Measurements from ENCODE around the gene CLIC6. TPM values are rescaled to one million over a fixed set of nuclear protein-coding genes. Genes with fewer than 3 reads are reported as not detected.

CLIC6 gene
- total and polyA plus RNA-seq, 2 donors from 2014 or later: 2.1 to 10.1 TPM

- H3K9ac ChIP-seq (ENCODE audit: low read length in 3 of 3): no peak overlapping the region
- no peaks in the 10 kb centered on the region for H3K4me1 ChIP-seq (ENCODE audit: control insufficient read depth in 2 of 3, insufficient read depth in 2 of 3, low read depth in 1 of 3, low read length in 3 of 3)
- intact Hi-C loops (cut with DNase I): no loop called here
- DNase-seq (no peak), FAIRE-seq (no peak)
- no peak overlapping the region for H3K4me3 ChIP-seq (ENCODE audit: low read length in 3 of 3)
- H3K27ac ChIP-seq (ENCODE audit: low read depth in 2 of 2, low read length in 2 of 2): no peak overlapping the region
- no peak for TF ChIP-seq CTCF (IDR thresholded peaks at IDR 0.05; ENCODE audit: borderline replicate concordance, extremely low read depth, insufficient read depth)
- no peaks in the 10 kb centered on the region for H3K9me3 ChIP-seq (ENCODE audit: control insufficient read depth in 2 of 3, insufficient read depth in 1 of 3, low read length in 3 of 3)
- no peaks in the 10 kb centered on the region for H3K36me3 ChIP-seq (ENCODE audit: control insufficient read depth in 2 of 3, insufficient read depth in 3 of 3, low read length in 3 of 3)
- H3K27me3 ChIP-seq (ENCODE audit: control insufficient read depth, insufficient read depth, low read length): no peaks in the 10 kb centered on the region
Observed at GRCh38 chr21:34730756-34731445, 62.1 kb downstream of the CLIC6 start.

GRCh38 chr21:34732388-34732821 is 63.6 kb downstream of the CLIC6 start:
- Histone ChIP-seq H3K9ac (ENCODE audit: low read length in 3 of 3) (no peak overlapping the region), H3K4me3 (ENCODE audit: low read length in 3 of 3) (no peak overlapping the region), H3K36me3 (ENCODE audit: control insufficient read depth in 2 of 3, insufficient read depth in 3 of 3, low read length in 3 of 3) (no peaks in the 10 kb centered on the region), H3K4me1 (ENCODE audit: control insufficient read depth in 2 of 3, insufficient read depth in 2 of 3, low read depth in 1 of 3, low read length in 3 of 3) (no peaks in the 10 kb centered on the region), H3K27me3 (ENCODE audit: control insufficient read depth, insufficient read depth, low read length) (no peaks in the 10 kb centered on the region), H3K27ac (ENCODE audit: low read depth in 2 of 2, low read length in 2 of 2) (no peak overlapping the region), H3K9me3 (ENCODE audit: control insufficient read depth in 2 of 3, insufficient read depth in 1 of 3, low read length in 3 of 3) (no peaks in the 10 kb centered on the region)
- no peak for DNase-seq
- intact Hi-C loops (cut with DNase I): no loop called here
- no peak for FAIRE-seq
- no peak for TF ChIP-seq CTCF (IDR thresholded peaks at IDR 0.05; ENCODE audit: borderline replicate concordance, extremely low read depth, insufficient read depth)

GRCh38 chr21:34733852-34734251 is 65.1 kb downstream of the CLIC6 start:
- Histone ChIP-seq H3K36me3 (ENCODE audit: control insufficient read depth in 2 of 3, insufficient read depth in 3 of 3, low read length in 3 of 3) (no peaks in the 10 kb centered on the region), H3K27ac (ENCODE audit: low read depth in 2 of 2, low read length in 2 of 2) (no peak overlapping the region), H3K9ac (ENCODE audit: low read length in 3 of 3) (no peak overlapping the region), H3K27me3 (ENCODE audit: control insufficient read depth, insufficient read depth, low read length) (no peaks in the 10 kb centered on the region), H3K4me1 (ENCODE audit: control insufficient read depth in 2 of 3, insufficient read depth in 2 of 3, low read depth in 1 of 3, low read length in 3 of 3) (no peaks in the 10 kb centered on the region), H3K9me3 (ENCODE audit: control insufficient read depth in 2 of 3, insufficient read depth in 1 of 3, low read length in 3 of 3) (no peaks in the 10 kb centered on the region), H3K4me3 (ENCODE audit: low read length in 3 of 3) (no peak overlapping the region)
- no peak for DNase-seq
- no peak for FAIRE-seq
- intact Hi-C loops (cut with DNase I): no loop called here
- no peak for TF ChIP-seq CTCF (IDR thresholded peaks at IDR 0.05; ENCODE audit: borderline replicate concordance, extremely low read depth, insufficient read depth)

- no peaks in the 10 kb centered on the region for H3K36me3 ChIP-seq (ENCODE audit: control insufficient read depth in 2 of 3, insufficient read depth in 3 of 3, low read length in 3 of 3)
- H3K4me3 ChIP-seq (ENCODE audit: low read length in 3 of 3): no peak overlapping the region
- no peaks in the 10 kb centered on the region for H3K27me3 ChIP-seq (ENCODE audit: control insufficient read depth, insufficient read depth, low read length)
- no peaks in the 10 kb centered on the region for H3K4me1 ChIP-seq (ENCODE audit: control insufficient read depth in 2 of 3, insufficient read depth in 2 of 3, low read depth in 1 of 3, low read length in 3 of 3)
- H3K9ac ChIP-seq (ENCODE audit: low read length in 3 of 3): no peak overlapping the region
- intact Hi-C loops (cut with DNase I): no loop called here
- H3K9me3 ChIP-seq (ENCODE audit: control insufficient read depth in 2 of 3, insufficient read depth in 1 of 3, low read length in 3 of 3): no peaks in the 10 kb centered on the region
- no peak overlapping the region for H3K27ac ChIP-seq (ENCODE audit: low read depth in 2 of 2, low read length in 2 of 2)
- FAIRE-seq (no peak), DNase-seq (no peak)
- TF ChIP-seq CTCF (IDR thresholded peaks at IDR 0.05; ENCODE audit: borderline replicate concordance, extremely low read depth, insufficient read depth): no peak
Observed at GRCh38 chr21:34734696-34735095, 65.9 kb downstream of the CLIC6 start.
